HepG2 (cell line): Measurements from ENCODE around the gene MAP3K20.

Experiments used
- CTCF ChIP-seq: sonication (generic); formaldehyde crosslinking; IDR thresholded peaks from 2 replicates; pipeline ENCODE4 v1.5.0; 2020; ENCODE audit warnings: mild to moderate bottlenecking, missing genetic modification reagents, moderate library complexity
- FOXJ3 ChIP-seq: sonication (generic); formaldehyde crosslinking; IDR thresholded peaks from 2 replicates; pipeline ENCODE4 v1.4.0; 2020; ENCODE audit warnings: missing genetic modification reagents, mild to moderate bottlenecking, borderline replicate concordance
- KLF16 ChIP-seq, 2 experiments: sonication (generic) in 1 of 2; formaldehyde crosslinking in 1 of 2; IDR thresholded peaks; 2 replicates each; pipeline versions ENCODE4 v1.6.1 to v1.8.0; 2016 to 2023; ENCODE audit warnings: missing genetic modification reagents in 2 of 2, missing compliant biosample characterization in 1 of 2

- TF ChIP-seq CTCF (no peak), FOXJ3 (CRISPR knock-in tag) (no peak), KLF16 (CRISPR knock-in tag; IDR thresholded peaks at IDR 0.05) (no peak)
Measured at GRCh38 chr2:173196080-173196479, 120.4 kb downstream of the MAP3K20 start.
